Measurements from ENCODE around the gene CYB561A3.

Gene CYB561A3

GRCh38 chr11:61331651-61332050, 30.0 kb downstream of the CYB561A3 start:
- DNase-seq (ENCODE audit: low read depth), result peak; percentile 71
- peak overlapping the region; percentile 77 for H3K4me3 ChIP-seq (ENCODE audit: low read depth, low read length)
- TF ChIP-seq CTCF (IDR thresholded peaks at IDR 0.05; ENCODE audit: low read depth, low read length) (no peak), MAX (IDR thresholded peaks at IDR 0.05; ENCODE audit: low read depth, low read length) (no peak), POLR2A (IDR thresholded peaks at IDR 0.05; ENCODE audit: extremely low read depth, insufficient read length) (no peak), MYC (IDR thresholded peaks at IDR 0.05; ENCODE audit: low read depth, low read length) (no peak)

GRCh38 chr11:61329871-61330270, 31.8 kb downstream of the CYB561A3 start:
- TF ChIP-seq MAX (IDR thresholded peaks at IDR 0.05; ENCODE audit: low read depth, low read length), result no peak
- TF ChIP-seq MYC (IDR thresholded peaks at IDR 0.05; ENCODE audit: low read depth, low read length), result no peak
- TF ChIP-seq POLR2A (IDR thresholded peaks at IDR 0.05; ENCODE audit: extremely low read depth, insufficient read length), result no peak
- no peak for TF ChIP-seq CTCF (IDR thresholded peaks at IDR 0.05; ENCODE audit: low read depth, low read length)
- no peak for DNase-seq (ENCODE audit: low read depth)
- H3K4me3 ChIP-seq (ENCODE audit: low read depth, low read length), result peak overlapping the region; percentile 8

- DNase-seq (ENCODE audit: low read depth), result no peak
- no peak for TF ChIP-seq CTCF (IDR thresholded peaks at IDR 0.05; ENCODE audit: low read depth, low read length)
- TF ChIP-seq POLR2A (IDR thresholded peaks at IDR 0.05; ENCODE audit: extremely low read depth, insufficient read length), result no peak
- TF ChIP-seq MYC (IDR thresholded peaks at IDR 0.05; ENCODE audit: low read depth, low read length), result no peak
- TF ChIP-seq MAX (IDR thresholded peaks at IDR 0.05; ENCODE audit: low read depth, low read length), result no peak
Observed at GRCh38 chr11:61328351-61328750, 33.3 kb downstream of the CYB561A3 start.

GRCh38 chr11:61327669-61328071, 34.0 kb downstream of the CYB561A3 start:
- no peak overlapping the region for H3K4me3 ChIP-seq (ENCODE audit: low read depth, low read length)
- no peak for DNase-seq (ENCODE audit: low read depth)
- TF ChIP-seq CTCF (IDR thresholded peaks at IDR 0.05; ENCODE audit: low read depth, low read length), result no peak
- no peak for TF ChIP-seq MAX (IDR thresholded peaks at IDR 0.05; ENCODE audit: low read depth, low read length)
- no peak for TF ChIP-seq POLR2A (IDR thresholded peaks at IDR 0.05; ENCODE audit: extremely low read depth, insufficient read length)
- no peak for TF ChIP-seq MYC (IDR thresholded peaks at IDR 0.05; ENCODE audit: low read depth, low read length)

More at GRCh38 chr11:61328351-61328750, 33.3 kb downstream of the CYB561A3 start:
- no peak overlapping the region for H3K4me3 ChIP-seq (ENCODE audit: low read depth, low read length)

GRCh38 chr11:61325649-61326414, 35.9 kb downstream of the CYB561A3 start:
- H3K4me3 ChIP-seq (ENCODE audit: low read depth, low read length), result no peak overlapping the region
- TF ChIP-seq POLR2A (IDR thresholded peaks at IDR 0.05; ENCODE audit: extremely low read depth, insufficient read length), result no peak
- no peak for TF ChIP-seq MAX (IDR thresholded peaks at IDR 0.05; ENCODE audit: low read depth, low read length)
- DNase-seq (ENCODE audit: low read depth), result no peak

GRCh38 chr11:61315260-61315659, 46.4 kb downstream of the CYB561A3 start:
- TF ChIP-seq POLR2A (IDR thresholded peaks at IDR 0.05; ENCODE audit: extremely low read depth, insufficient read length) (no peak), CTCF (IDR thresholded peaks at IDR 0.05; ENCODE audit: low read depth, low read length) (no peak)
- no peak overlapping the region for H3K4me3 ChIP-seq (ENCODE audit: low read depth, low read length)
- DNase-seq (ENCODE audit: low read depth), result no peak
